SH-SY5Y (cell line): ENCODE data around the gene DDX18.

ENCODE experiments used
- GATA2 ChIP-seq: IDR thresholded peaks from 2 replicates; pipeline ENCODE4 v1.6.1; 2011; ENCODE audit warnings: mild to moderate bottlenecking, low read depth, low read length
- GATA3 ChIP-seq: IDR thresholded peaks from 2 replicates; pipeline ENCODE4 v1.6.1; 2011; ENCODE audit warnings: low read depth, mild to moderate bottlenecking, low read length, moderate library complexity

Gene DDX18

GRCh38 chr2:117858892-117859531, 44.5 kb downstream of the DDX18 start:
- TF ChIP-seq GATA3 (no peak), GATA2 (no peak)

GRCh38 chr2:117859532-117859911, 45.0 kb downstream of the DDX18 start:
- TF ChIP-seq GATA2 (no peak), GATA3 (no peak)

- no peak for TF ChIP-seq GATA2
- TF ChIP-seq GATA3 = no peak
These were observed 45.6 kb downstream of the DDX18 start for GRCh38 chr2:117859924-117860647.

GRCh38 chr2:117862459-117862858, 48.0 kb downstream of the DDX18 start:
- TF ChIP-seq GATA2 = no peak
- TF ChIP-seq GATA3 = no peak

GRCh38 chr2:117875786-117876185, 61.3 kb downstream of the DDX18 start:
- TF ChIP-seq GATA3 (no peak), GATA2 (no peak)

GRCh38 chr2:117879003-117879402, 64.5 kb downstream of the DDX18 start:
- TF ChIP-seq GATA2 (no peak), GATA3 (no peak)
